Body of pancreas (tissue), 4 donors: ENCODE results near the gene KRT78.

ENCODE experiments used
- CTCF ChIP-seq, 7 experiments: fragments of 450-650 bp in 4 of 7; fragments of 200-600 bp in 3 of 7; sonication (generic) in 3 of 7; IDR thresholded peaks; one replicate each; pipeline ENCODE4 v1.5.1; 2016 to 2019; ENCODE audit warnings: antibody characterized with exemption in 7 of 7
- POLR2A ChIP-seq, 3 donors: fragments of 450-650 bp; IDR thresholded peaks; one replicate each; pipeline ENCODE4 v1.6.1; 2016; ENCODE audit warnings: antibody characterized with exemption in 3 of 3, mild to moderate bottlenecking in 2 of 3

DNA sequence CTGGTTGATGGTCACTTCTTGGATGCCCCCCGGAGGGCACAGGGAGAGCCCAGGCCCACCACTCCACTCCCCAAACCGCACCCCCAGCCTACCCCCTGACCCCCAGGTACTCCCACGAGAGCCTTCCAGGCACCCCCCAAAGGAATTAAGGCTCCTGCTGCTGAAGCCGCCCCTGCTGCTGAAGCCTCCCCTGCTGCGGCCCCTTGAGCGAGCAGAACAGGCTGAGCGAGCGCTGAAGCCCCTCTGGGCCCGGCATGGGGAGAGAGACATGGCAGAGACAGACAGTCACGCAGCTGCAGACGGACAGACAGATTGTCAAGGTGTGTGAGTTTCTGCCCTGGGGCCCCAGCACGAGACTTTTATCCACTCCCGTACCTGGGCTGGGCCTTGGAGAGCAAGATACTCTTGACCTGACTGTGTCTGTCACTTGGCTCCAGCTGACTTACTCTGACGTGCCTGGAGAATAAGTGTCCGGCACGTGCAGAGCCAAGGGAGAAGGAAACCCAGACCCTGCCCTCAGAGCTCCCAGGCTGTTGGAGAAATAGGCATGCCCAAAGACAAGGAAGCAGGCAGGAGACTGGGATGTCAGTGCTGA, at the start of gene KRT78:
- TF ChIP-seq CTCF (IDR thresholded peaks at IDR 0.05), result no peak
- TF ChIP-seq POLR2A (IDR thresholded peaks at IDR 0.05), result no peak
